ENCODE data around the gene COMMD1. TPM values are rescaled to one million over a fixed set of nuclear protein-coding genes. Genes with fewer than 3 reads are reported as not detected.

The COMMD1 gene
- total and polyA plus RNA-seq, 2 experiments from 2014 or later: 54.9 to 83.7 TPM

DNA sequence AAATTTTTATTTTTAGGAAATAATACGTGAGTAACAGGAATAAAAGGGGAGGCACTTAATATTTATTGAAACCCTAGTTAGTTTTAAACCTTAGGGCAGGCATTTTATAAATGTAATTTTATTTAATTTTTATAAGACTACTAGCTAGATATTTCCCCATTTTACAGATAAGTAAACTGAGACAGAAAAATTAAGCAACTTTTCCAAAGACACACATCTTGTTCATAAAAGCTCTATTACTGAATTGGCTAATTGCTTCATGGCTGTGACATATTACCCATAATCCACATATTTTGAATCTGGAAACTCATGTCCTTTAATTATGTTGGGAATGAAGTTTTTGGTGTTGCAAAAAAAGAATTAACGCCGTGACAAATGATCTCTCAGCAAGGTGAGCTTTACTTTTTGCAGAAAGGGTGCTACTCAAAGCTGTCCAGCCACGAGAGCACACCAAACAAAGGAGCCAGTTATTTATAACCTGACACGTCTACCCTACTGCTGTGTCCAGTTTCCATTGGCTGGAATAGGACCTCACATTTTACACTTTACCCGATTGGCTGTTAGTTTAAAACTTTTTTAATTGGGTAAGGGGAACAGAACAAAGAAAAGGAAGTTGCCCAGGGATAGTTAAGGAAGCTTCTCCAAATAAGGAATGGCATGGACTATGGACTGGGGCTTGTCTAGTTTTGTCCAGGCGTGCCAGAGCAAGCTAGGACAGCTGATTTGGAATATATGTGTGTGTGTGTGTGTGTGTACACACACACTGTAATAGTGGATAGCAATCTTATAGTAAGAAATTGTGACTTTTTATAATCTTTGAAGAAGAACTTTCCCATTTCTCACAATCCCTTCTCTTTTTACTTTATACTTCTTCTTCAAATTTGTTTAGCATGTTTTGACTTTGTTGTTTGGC, 54.2 kb downstream of the COMMD1 start:
- H3K4me1 ChIP-seq (ENCODE audit: insufficient read depth): peaks cover 7% of the 10 kb centered on the region; the same call in 1 of the 2 replicates
- Mint-ChIP-seq H3K27me3 (ENCODE audit: insufficient read depth, low read depth, poor library complexity) (peaks cover 3% of the 10 kb centered on the region), H3K4me1 (peaks cover 6% of the 10 kb centered on the region), H3K4me3 (no peak overlapping the region), H3K36me3 (ENCODE audit: low read depth) (peaks cover 21% of the 10 kb centered on the region; the same call in 2 of the 3 replicates), H3K9me3 (peaks cover 13% of the 10 kb centered on the region; the same call in 2 of the 3 replicates), H3K27ac (peak overlapping the region; percentile 1; the same call in 1 of the 2 replicates)
- H3K4me2 ChIP-seq: no peak overlapping the region
- TF ChIP-seq STAT1 (IDR thresholded peaks at IDR 0.05; ENCODE audit: unreplicated experiment): no peak
- TF ChIP-seq JUNB (IDR thresholded peaks at IDR 0.05; ENCODE audit: unreplicated experiment): no peak
- TF ChIP-seq EZH2phosphoT487 (IDR thresholded peaks at IDR 0.05; ENCODE audit: unreplicated experiment): no peak
- TF ChIP-seq ZNF114 (CRISPR knock-in tag; IDR thresholded peaks at IDR 0.05): no peak
- TF ChIP-seq, protein P1, sequence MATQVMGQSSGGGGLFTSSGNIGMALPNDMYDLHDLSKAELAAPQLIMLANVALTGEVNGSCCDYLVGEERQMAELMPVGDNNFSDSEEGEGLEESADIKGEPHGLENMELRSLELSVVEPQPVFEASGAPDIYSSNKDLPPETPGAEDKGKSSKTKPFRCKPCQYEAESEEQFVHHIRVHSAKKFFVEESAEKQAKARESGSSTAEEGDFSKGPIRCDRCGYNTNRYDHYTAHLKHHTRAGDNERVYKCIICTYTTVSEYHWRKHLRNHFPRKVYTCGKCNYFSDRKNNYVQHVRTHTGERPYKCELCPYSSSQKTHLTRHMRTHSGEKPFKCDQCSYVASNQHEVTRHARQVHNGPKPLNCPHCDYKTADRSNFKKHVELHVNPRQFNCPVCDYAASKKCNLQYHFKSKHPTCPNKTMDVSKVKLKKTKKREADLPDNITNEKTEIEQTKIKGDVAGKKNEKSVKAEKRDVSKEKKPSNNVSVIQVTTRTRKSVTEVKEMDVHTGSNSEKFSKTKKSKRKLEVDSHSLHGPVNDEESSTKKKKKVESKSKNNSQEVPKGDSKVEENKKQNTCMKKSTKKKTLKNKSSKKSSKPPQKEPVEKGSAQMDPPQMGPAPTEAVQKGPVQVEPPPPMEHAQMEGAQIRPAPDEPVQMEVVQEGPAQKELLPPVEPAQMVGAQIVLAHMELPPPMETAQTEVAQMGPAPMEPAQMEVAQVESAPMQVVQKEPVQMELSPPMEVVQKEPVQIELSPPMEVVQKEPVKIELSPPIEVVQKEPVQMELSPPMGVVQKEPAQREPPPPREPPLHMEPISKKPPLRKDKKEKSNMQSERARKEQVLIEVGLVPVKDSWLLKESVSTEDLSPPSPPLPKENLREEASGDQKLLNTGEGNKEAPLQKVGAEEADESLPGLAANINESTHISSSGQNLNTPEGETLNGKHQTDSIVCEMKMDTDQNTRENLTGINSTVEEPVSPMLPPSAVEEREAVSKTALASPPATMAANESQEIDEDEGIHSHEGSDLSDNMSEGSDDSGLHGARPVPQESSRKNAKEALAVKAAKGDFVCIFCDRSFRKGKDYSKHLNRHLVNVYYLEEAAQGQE (IDR thresholded peaks at IDR 0.05; ENCODE audit: unreplicated experiment): no peak
- no peak for TF ChIP-seq NANOG (IDR thresholded peaks at IDR 0.05; ENCODE audit: borderline replicate concordance)
- TF ChIP-seq, protein P2, sequence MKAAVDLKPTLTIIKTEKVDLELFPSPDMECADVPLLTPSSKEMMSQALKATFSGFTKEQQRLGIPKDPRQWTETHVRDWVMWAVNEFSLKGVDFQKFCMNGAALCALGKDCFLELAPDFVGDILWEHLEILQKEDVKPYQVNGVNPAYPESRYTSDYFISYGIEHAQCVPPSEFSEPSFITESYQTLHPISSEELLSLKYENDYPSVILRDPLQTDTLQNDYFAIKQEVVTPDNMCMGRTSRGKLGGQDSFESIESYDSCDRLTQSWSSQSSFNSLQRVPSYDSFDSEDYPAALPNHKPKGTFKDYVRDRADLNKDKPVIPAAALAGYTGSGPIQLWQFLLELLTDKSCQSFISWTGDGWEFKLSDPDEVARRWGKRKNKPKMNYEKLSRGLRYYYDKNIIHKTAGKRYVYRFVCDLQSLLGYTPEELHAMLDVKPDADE (IDR thresholded peaks at IDR 0.05): no peak
- H3F3A ChIP-seq (replicated peaks; ENCODE audit: low read depth): no peaks in the 10 kb centered on the region
- no peak overlapping the region for H3K27ac ChIP-seq (ENCODE audit: low read depth)
- H3K4me3 ChIP-seq: no peak overlapping the region
- ATAC-seq (no peak), DNase-seq (ENCODE audit: low spot score) (no peak)
- no peak overlapping the region for H2AFZ ChIP-seq
- H4K20me1 ChIP-seq (replicated peaks; ENCODE audit: insufficient read depth): no peaks in the 10 kb centered on the region
- no peaks in the 10 kb centered on the region for H3K79me2 ChIP-seq (replicated peaks; ENCODE audit: insufficient read depth)
- no peaks in the 10 kb centered on the region for H3K27me3 ChIP-seq (ENCODE audit: insufficient read depth)
- no peaks in the 10 kb centered on the region for H3K36me3 ChIP-seq (ENCODE audit: insufficient read depth)
- no peaks in the 10 kb centered on the region for H3K9me2 ChIP-seq (ENCODE audit: insufficient read depth)

DNA sequence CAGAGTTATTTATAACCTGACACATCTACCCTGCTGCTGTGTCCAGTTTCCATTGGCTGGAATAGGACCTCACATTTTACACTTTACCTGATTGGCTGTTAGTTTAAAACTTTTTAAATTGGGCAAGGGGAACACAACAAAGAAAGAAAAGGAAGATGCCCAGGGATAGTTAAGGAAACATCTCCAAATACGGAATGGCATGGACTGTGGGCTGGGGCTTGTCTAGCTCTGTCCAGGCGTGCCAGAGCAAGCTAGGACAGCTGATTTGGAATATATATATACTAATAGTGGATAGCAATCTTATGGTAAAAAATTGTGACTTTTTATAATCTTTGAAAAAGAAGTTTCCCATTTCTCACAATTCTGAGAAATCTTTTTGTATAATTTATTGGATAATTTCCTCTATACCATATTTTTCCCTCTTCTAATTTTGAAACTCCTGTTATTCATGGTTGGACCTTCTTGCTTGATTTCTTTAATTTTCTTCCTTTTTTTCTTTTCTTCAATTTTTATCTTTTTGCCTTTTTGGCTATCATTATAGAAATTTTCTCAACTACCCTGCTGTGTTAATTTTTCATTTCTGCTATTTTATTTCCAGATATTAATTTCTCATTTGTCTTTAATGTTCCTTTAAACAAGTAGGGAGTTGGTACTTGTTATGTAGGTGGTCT, 55.9 kb downstream of the COMMD1 start:
- H3K4me3 ChIP-seq: no peak overlapping the region
- no peaks in the 10 kb centered on the region for H3K79me2 ChIP-seq (replicated peaks; ENCODE audit: insufficient read depth)
- no peak overlapping the region for H3K4me2 ChIP-seq
- no peak for ATAC-seq
- Mint-ChIP-seq H3K27ac (no peak overlapping the region), H3K4me3 (no peak overlapping the region), H3K9me3 (peaks cover 13% of the 10 kb centered on the region; the same call in 2 of the 3 replicates), H3K27me3 (ENCODE audit: insufficient read depth, low read depth, poor library complexity) (peaks cover 3% of the 10 kb centered on the region), H3K36me3 (ENCODE audit: low read depth) (peaks cover 21% of the 10 kb centered on the region; the same call in 2 of the 3 replicates), H3K4me1 (peaks cover 6% of the 10 kb centered on the region)
- H2AFZ ChIP-seq: no peak overlapping the region
- H4K20me1 ChIP-seq (replicated peaks; ENCODE audit: insufficient read depth): no peaks in the 10 kb centered on the region
- DNase-seq (ENCODE audit: low spot score): no peak
- no peaks in the 10 kb centered on the region for H3F3A ChIP-seq (replicated peaks; ENCODE audit: low read depth)
- no peaks in the 10 kb centered on the region for H3K36me3 ChIP-seq (ENCODE audit: insufficient read depth)
- H3K4me1 ChIP-seq (ENCODE audit: insufficient read depth): peaks cover 7% of the 10 kb centered on the region; the same call in 1 of the 2 replicates
- H3K9me2 ChIP-seq (ENCODE audit: insufficient read depth): no peaks in the 10 kb centered on the region
- H3K27ac ChIP-seq (ENCODE audit: low read depth): no peak overlapping the region
- no peaks in the 10 kb centered on the region for H3K27me3 ChIP-seq (ENCODE audit: insufficient read depth)
- TF ChIP-seq POLR2AphosphoS5 (IDR thresholded peaks at IDR 0.05; ENCODE audit: low read depth): no peak
- no peak for TF ChIP-seq CREB1 (CRISPR knock-in tag; IDR thresholded peaks at IDR 0.05; ENCODE audit: low read depth)
- TF ChIP-seq, protein P2 (IDR thresholded peaks at IDR 0.05): no peak
- no peak for TF ChIP-seq ZNF331 (CRISPR knock-in tag; IDR thresholded peaks at IDR 0.05; ENCODE audit: low read depth)
- TF ChIP-seq ZNF114 (CRISPR knock-in tag; IDR thresholded peaks at IDR 0.05): no peak
- TF ChIP-seq, protein P3, sequence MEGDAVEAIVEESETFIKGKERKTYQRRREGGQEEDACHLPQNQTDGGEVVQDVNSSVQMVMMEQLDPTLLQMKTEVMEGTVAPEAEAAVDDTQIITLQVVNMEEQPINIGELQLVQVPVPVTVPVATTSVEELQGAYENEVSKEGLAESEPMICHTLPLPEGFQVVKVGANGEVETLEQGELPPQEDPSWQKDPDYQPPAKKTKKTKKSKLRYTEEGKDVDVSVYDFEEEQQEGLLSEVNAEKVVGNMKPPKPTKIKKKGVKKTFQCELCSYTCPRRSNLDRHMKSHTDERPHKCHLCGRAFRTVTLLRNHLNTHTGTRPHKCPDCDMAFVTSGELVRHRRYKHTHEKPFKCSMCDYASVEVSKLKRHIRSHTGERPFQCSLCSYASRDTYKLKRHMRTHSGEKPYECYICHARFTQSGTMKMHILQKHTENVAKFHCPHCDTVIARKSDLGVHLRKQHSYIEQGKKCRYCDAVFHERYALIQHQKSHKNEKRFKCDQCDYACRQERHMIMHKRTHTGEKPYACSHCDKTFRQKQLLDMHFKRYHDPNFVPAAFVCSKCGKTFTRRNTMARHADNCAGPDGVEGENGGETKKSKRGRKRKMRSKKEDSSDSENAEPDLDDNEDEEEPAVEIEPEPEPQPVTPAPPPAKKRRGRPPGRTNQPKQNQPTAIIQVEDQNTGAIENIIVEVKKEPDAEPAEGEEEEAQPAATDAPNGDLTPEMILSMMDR (conservative IDR thresholded peaks at IDR 0.05; ENCODE audit: low read depth in 2 of 2): no peak
- TF ChIP-seq EZH2phosphoT487 (IDR thresholded peaks at IDR 0.05; ENCODE audit: unreplicated experiment): no peak

All from GM23338 (cell line).